ENCODE results near the gene GALK1. TPM values are rescaled to one million over a fixed set of nuclear protein-coding genes. Genes with fewer than 3 reads are reported as not detected.

The GALK1 gene
- total and polyA plus RNA-seq, 2 experiments from 2014 or later = 40.6 to 46.5 TPM

DNA sequence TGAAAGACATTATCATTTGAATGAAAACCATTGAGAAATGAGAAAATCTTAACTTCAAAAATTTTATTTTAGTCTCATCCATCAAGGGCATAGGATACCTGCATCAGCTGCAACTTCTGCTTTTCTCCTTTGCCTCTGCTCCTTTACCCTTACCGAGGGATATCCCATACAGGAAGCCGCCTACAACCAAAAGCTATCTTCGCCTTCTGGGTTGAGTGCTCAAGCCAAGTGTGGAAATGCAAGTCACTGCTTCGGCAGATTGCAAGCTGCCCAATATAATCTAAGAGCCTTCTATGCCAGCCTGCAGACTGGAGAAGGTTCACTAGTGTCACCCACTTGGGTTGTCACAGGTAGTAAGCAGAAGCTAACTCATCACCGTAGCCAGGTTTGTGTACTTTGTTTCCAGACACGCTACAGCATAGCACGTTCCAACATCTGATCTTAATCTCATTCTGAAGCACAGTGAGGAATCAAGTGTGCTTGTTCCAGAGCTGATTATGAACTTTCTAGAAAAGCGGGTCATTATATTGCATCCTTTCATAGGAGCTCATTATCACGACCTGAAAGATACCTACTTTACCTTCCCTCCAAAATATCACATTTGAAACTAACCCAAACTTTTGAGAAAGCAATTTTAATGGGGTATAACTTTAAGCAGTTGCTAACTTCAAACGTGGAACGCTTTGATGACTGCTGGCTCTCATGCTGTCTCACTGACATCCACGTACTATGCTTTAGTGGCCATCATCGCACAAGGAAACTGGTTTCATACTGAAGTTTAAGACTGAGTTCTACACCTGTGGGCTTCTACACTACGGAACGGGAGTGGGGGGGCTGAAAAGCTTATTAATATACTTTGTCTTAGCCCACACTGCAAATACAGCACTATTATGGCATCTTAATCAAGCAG, 11.6 kb upstream of the GALK1 start:
- TF ChIP-seq EZH2phosphoT487 (IDR thresholded peaks at IDR 0.05; ENCODE audit: insufficient read depth, low read depth) = no peak
- TF ChIP-seq EZH2 (IDR thresholded peaks at IDR 0.05; ENCODE audit: insufficient read depth, poor library complexity, severe bottlenecking) = no peak
- Histone ChIP-seq H3K79me2 (ENCODE audit: insufficient read depth) (peaks cover 24% of the 10 kb centered on the region), H3F3A (ENCODE audit: insufficient read depth) (peaks cover 48% of the 10 kb centered on the region), H3K27ac (peak overlapping the region; percentile 35), H3K36me3 (ENCODE audit: low read depth) (peaks cover 29% of the 10 kb centered on the region), H2AFZ (no peak overlapping the region), H3K27me3 (replicated peaks; ENCODE audit: insufficient read depth) (no peaks in the 10 kb centered on the region), H4K20me1 (ENCODE audit: insufficient read depth) (peaks cover 22% of the 10 kb centered on the region), H3K9ac (peak overlapping the region; percentile 91), H3K9me2 (ENCODE audit: insufficient read depth) (no peaks in the 10 kb centered on the region), H3K9me3 (ENCODE audit: low read depth) (no peaks in the 10 kb centered on the region), H3K4me2 (ENCODE audit: unreplicated experiment) (peak overlapping the region; percentile 97), H3K4me1 (ENCODE audit: insufficient read depth) (peaks cover 13% of the 10 kb centered on the region; the same call in 1 of the 2 replicates), H3K4me3 (peak overlapping the region; percentile 85)
- 29% methylated on average over 15 of the region's 15 CpGs for WGBS, 2 experiments (ENCODE audit: low coverage in 1 of 2, low lambda C conversion rate in 2 of 2, missing lambda C conversion rate in 2 of 2)
- peak; percentile 41 for DNase-seq
- in situ Hi-C loops (cut with MboI) = loop anchor here (10.0 kb wide), 1 partner anchor 218 kb away; no protein-coding TSS in a partner anchor

DNA sequence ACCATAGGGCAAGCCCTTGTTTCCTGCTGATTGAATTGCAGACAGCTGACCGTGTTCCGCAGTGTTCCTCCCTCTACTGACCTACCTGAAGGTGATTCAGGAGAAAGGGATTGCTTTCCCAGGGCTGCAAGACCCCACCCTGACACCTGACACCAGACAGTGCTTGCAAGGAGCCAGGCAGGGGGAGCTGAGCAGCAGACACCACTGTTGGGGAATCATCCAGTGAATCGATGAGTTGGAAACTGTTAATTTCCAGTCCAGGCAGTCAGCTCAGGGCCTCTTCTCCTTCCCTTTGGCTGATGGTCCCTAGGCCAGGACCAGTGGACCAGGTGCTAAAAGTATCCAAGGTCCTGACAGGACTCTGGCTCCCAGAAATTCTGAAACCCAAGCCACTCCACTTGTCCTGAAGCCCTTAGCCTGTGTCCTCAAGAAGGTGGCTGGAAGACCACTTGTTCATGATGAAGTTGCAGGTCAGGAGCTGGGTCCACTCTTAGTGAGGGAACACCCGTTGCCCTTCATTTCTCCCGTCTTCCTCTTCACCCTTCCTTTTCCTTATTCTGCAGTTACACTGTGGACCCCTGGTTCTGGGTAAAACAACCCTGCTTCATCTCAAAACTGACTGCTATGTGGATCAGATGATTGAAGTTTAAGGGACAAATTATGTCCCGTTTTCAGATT, 10.1 kb upstream of the GALK1 start:
- Histone ChIP-seq H3F3A (ENCODE audit: insufficient read depth) (peaks cover 42% of the 10 kb centered on the region), H3K9me2 (ENCODE audit: insufficient read depth) (no peaks in the 10 kb centered on the region), H3K9ac (no peak overlapping the region), H3K79me2 (ENCODE audit: insufficient read depth) (peaks cover 24% of the 10 kb centered on the region), H3K36me3 (ENCODE audit: low read depth) (peaks cover 29% of the 10 kb centered on the region), H4K20me1 (ENCODE audit: insufficient read depth) (peaks cover 22% of the 10 kb centered on the region), H3K9me3 (ENCODE audit: low read depth) (no peaks in the 10 kb centered on the region), H3K4me3 (no peak overlapping the region), H2AFZ (no peak overlapping the region), H3K4me2 (ENCODE audit: unreplicated experiment) (no peak overlapping the region), H3K27me3 (replicated peaks; ENCODE audit: insufficient read depth) (no peaks in the 10 kb centered on the region), H3K27ac (no peak overlapping the region; the same call in 1 of the 2 replicates), H3K4me1 (ENCODE audit: insufficient read depth) (peaks cover 13% of the 10 kb centered on the region; the same call in 1 of the 2 replicates)
- TF ChIP-seq EZH2 (IDR thresholded peaks at IDR 0.05; ENCODE audit: insufficient read depth, poor library complexity, severe bottlenecking) = no peak
- TF ChIP-seq EZH2phosphoT487 (IDR thresholded peaks at IDR 0.05; ENCODE audit: insufficient read depth, low read depth) = no peak
- no peak for DNase-seq
- WGBS, 2 experiments (ENCODE audit: low coverage in 1 of 2, low lambda C conversion rate in 2 of 2, missing lambda C conversion rate in 2 of 2) = 55 to 56% methylated on average over 6 of the region's 6 CpGs
- in situ Hi-C loops (cut with MboI) = loop anchor here (10.0 kb wide), 1 partner anchor 220 kb away; no protein-coding TSS in a partner anchor

DNA sequence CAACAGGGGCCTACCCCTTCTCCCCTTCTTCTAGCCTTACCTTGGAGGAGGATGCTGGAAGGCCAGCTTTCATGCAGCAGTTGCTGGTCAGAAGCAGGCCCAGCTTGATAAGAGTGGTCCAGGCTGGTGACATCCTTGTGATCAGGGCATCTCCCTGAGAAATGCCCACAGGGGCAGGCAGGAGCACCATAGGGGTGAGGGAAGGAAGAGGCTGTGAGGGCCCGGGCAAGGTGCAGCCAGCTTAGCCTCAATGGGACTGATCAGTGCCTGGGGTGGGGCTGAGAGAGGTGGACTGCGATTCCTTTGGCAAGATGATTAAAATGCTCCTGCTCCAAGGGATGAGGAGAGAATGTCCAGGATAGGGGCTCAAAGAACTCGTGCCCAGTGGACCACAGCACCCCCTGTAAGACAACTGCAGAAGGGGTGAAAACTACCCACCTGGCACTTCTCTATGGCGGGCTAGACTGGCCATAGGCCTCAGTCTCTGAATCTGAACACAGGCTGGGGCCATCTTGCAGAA, 9.5 kb upstream of the GALK1 start:
- no peaks in the 10 kb centered on the region for H3K9me3 ChIP-seq (ENCODE audit: low read depth)
- peaks cover 22% of the 10 kb centered on the region for H4K20me1 ChIP-seq (ENCODE audit: insufficient read depth)
- TF ChIP-seq EZH2 (IDR thresholded peaks at IDR 0.05; ENCODE audit: insufficient read depth, poor library complexity, severe bottlenecking) (no peak), EZH2phosphoT487 (IDR thresholded peaks at IDR 0.05; ENCODE audit: insufficient read depth, low read depth) (no peak)
- DNase-seq = no peak
- H3K4me3 ChIP-seq = no peak overlapping the region
- no peak overlapping the region for H3K27ac ChIP-seq
- H3K9ac ChIP-seq = no peak overlapping the region
- H3K27me3 ChIP-seq (replicated peaks; ENCODE audit: insufficient read depth) = no peaks in the 10 kb centered on the region
- no peak overlapping the region for H3K4me2 ChIP-seq (ENCODE audit: unreplicated experiment)
- peaks cover 13% of the 10 kb centered on the region; the same call in 1 of the 2 replicates for H3K4me1 ChIP-seq (ENCODE audit: insufficient read depth)
- peaks cover 29% of the 10 kb centered on the region for H3K36me3 ChIP-seq (ENCODE audit: low read depth)
- peaks cover 40% of the 10 kb centered on the region for H3F3A ChIP-seq (ENCODE audit: insufficient read depth)
- no peak overlapping the region for H2AFZ ChIP-seq
- in situ Hi-C loops (cut with MboI) = loop anchor here (10.0 kb wide), 1 partner anchor 220 kb away; no protein-coding TSS in a partner anchor
- H3K9me2 ChIP-seq (ENCODE audit: insufficient read depth) = no peaks in the 10 kb centered on the region
- H3K79me2 ChIP-seq (ENCODE audit: insufficient read depth) = peaks cover 24% of the 10 kb centered on the region
- WGBS, 2 experiments (ENCODE audit: low coverage in 1 of 2, low lambda C conversion rate in 2 of 2, missing lambda C conversion rate in 2 of 2) = 74 to 80% methylated on average over 4 of the region's 4 CpGs

DNA sequence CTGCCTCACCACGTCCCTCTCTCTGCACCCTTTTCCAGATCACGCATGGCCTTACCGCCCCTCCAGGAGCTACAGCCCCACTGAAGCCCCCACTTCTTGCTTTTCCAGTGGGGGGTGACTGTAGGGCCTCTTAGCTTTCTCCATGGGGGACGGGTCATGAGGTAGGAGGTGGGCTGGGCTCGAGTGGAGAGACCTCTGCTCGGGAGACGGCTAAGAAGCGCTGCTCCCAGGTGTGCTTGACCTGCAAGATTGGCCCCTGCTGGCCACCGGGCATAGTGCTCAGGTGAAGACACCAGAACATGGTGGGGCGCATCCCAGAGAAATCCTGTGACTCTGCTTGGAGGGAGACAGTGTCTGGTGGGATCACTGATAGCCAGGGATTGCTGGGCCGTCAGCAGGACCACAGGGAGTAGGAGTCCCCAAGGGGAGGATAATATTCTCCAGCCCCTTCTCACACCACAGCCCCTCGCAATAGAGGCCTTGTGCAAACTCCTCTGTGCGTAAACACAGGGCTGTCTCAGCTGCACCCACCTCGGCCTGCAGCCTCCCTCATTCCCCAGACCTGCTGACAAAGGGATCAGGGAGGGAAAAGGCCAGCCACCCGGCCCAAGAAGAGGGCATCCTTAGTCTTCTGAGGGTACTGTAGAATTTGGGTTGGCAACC, 8.9 kb upstream of the GALK1 start:
- Histone ChIP-seq H3K9me2 (ENCODE audit: insufficient read depth) (no peaks in the 10 kb centered on the region), H3K27me3 (replicated peaks; ENCODE audit: insufficient read depth) (no peaks in the 10 kb centered on the region), H4K20me1 (ENCODE audit: insufficient read depth) (peaks cover 22% of the 10 kb centered on the region), H3K9ac (no peak overlapping the region), H3K4me1 (ENCODE audit: insufficient read depth) (peaks cover 13% of the 10 kb centered on the region; the same call in 1 of the 2 replicates), H3K36me3 (ENCODE audit: low read depth) (peaks cover 28% of the 10 kb centered on the region), H3K27ac (no peak overlapping the region), H3K4me3 (no peak overlapping the region), H3F3A (ENCODE audit: insufficient read depth) (peaks cover 40% of the 10 kb centered on the region), H3K4me2 (ENCODE audit: unreplicated experiment) (no peak overlapping the region), H2AFZ (no peak overlapping the region), H3K79me2 (ENCODE audit: insufficient read depth) (peaks cover 22% of the 10 kb centered on the region), H3K9me3 (ENCODE audit: low read depth) (no peaks in the 10 kb centered on the region)
- DNase-seq = no peak
- 82 to 83% methylated on average over 15 of the region's 15 CpGs for WGBS, 2 experiments (ENCODE audit: low coverage in 1 of 2, low lambda C conversion rate in 2 of 2, missing lambda C conversion rate in 2 of 2)
- in situ Hi-C loops (cut with MboI) = loop anchor here (10.0 kb wide), 1 partner anchor 221 kb away; no protein-coding TSS in a partner anchor
- TF ChIP-seq EZH2phosphoT487 (IDR thresholded peaks at IDR 0.05; ENCODE audit: insufficient read depth, low read depth) = no peak
- TF ChIP-seq EZH2 (IDR thresholded peaks at IDR 0.05; ENCODE audit: insufficient read depth, poor library complexity, severe bottlenecking) = no peak

Data from GM23248 (cell line).